Spleen (tissue), 11 donors: ENCODE data around the gene NDOR1. TPM values are rescaled to one million over a fixed set of nuclear protein-coding genes. Genes with fewer than 3 reads are reported as not detected.

Experiments used
- DNase-seq: peaks from one replicate; pipeline ENCODE4 v3.0.0-alpha.2; 2020
- H3K27ac ChIP-seq, 8 donors: fragments of 200-600 bp; sonication (generic) in 7 of 8; 1 replicate in 4 of 8; 2 replicates in 4 of 8; pipeline versions ENCODE4 v1.5.0 to v1.8.0; 2016 to 2021; ENCODE audit warnings: inconsistent platforms in 4 of 8, mild to moderate bottlenecking in 4 of 8, moderate library complexity in 1 of 8
- H3K27me3 ChIP-seq, 7 donors: fragments of 200-600 bp; sonication (generic) in 6 of 7; replicated peaks in 1 of 7; 1 replicate in 4 of 7; 2 replicates in 3 of 7; pipeline versions ENCODE4 v1.5.0 to v1.8.0; 2016 to 2021; ENCODE audit warnings: inconsistent platforms in 3 of 7, mild to moderate bottlenecking in 1 of 7
- H3K36me3 ChIP-seq, 6 donors: fragments of 200-600 bp; sonication (generic) in 5 of 6; 1 replicate in 4 of 6; 2 replicates in 2 of 6; pipeline versions ENCODE4 v1.5.0 to v1.8.0; 2016 to 2021; ENCODE audit warnings: inconsistent platforms in 2 of 6
- H3K4me1 ChIP-seq, 6 donors: fragments of 200-600 bp; sonication (generic) in 5 of 6; 1 replicate in 3 of 6; 2 replicates in 3 of 6; pipeline versions ENCODE4 v1.5.0 to v1.8.0; 2016 to 2021; ENCODE audit warnings: inconsistent platforms in 3 of 6
- H3K4me3 ChIP-seq, 8 donors: fragments of 200-600 bp; sonication (generic) in 7 of 8; 1 replicate in 4 of 8; 2 replicates in 4 of 8; pipeline versions ENCODE4 v1.5.0 to v1.8.0; 2016 to 2021; ENCODE audit warnings: inconsistent platforms in 4 of 8, mild to moderate bottlenecking in 4 of 8, moderate library complexity in 2 of 8
- H3K9me3 ChIP-seq, 8 donors: fragments of 200-600 bp; sonication (generic) in 7 of 8; 1 replicate in 4 of 8; 2 replicates in 4 of 8; pipeline versions ENCODE4 v1.5.0 to v1.8.0; 2016 to 2021; ENCODE audit warnings: inconsistent platforms in 4 of 8
- POLR2A ChIP-seq, 3 donors: fragments of 450-650 bp; IDR thresholded peaks; one replicate each; pipeline ENCODE4 v1.5.1; 2017; ENCODE audit warnings: antibody characterized with exemption in 3 of 3, mild to moderate bottlenecking in 1 of 3
- POLR2AphosphoS5 ChIP-seq, 3 donors: sonication (generic); formaldehyde crosslinking; IDR thresholded peaks; one replicate each; pipeline ENCODE4 v1.5.1; 2017; ENCODE audit warnings: antibody characterized with exemption in 3 of 3
- WGBS, 5 donors: extraction: QIAGEN DNeasy Blood & Tissue Kit in 3 of 5; methylation state at CpG; one replicate each; pipeline versions ENCODE4 v1.1.5 to v1.1.7; 2013 to 2018; 5-methylcytosine and 5-hydroxymethylcytosine counted together
- intact Hi-C: fragments of 100-400 bp; cut with DNase I; formaldehyde crosslinking; loops from one replicate; pipeline ENCODE4 v1.15.0; 2023; ENCODE audit warnings: low total_unique reads
- polyA plus RNA-seq, 3 donors: library from polyadenylated mRNA; stranded (reverse); fragments of 200-250 nt; gene quantifications; one replicate each; pipeline ENCODE4 v1.2.1, GENCODE V29; 2013
- total RNA-seq, 7 donors: library from RNA; depleted of rRNA in 3 of 7; stranded (reverse); fragments of >200 nt in 3 of 7; fragmentation: NEBNext Ultra II Directional in 4 of 7; extraction: Animal tissue kit (Norgen Biotek cat#: 25700) in 4 of 7; gene quantifications; one replicate each; pipeline versions ENCODE4 v1.1.0 to v1.2.1, GENCODE V29; 2016 to 2021
- TF ChIP-seq, protein P1 (sequence below), 11 experiments: fragments of 200-600 bp in 7 of 11; fragments of 450-650 bp in 4 of 11; sonication (generic) in 4 of 11; IDR thresholded peaks in 8 of 11; conservative IDR thresholded peaks in 3 of 11; 1 replicate in 7 of 11; 2 replicates in 4 of 11; pipeline versions ENCODE4 v1.4.0 to v1.8.0; 2016 to 2021; ENCODE audit warnings: antibody characterized with exemption in 11 of 11, inconsistent platforms in 4 of 11, mild to moderate bottlenecking in 1 of 11
- donor health status: healthy with polysubstance abuse.
- donor health status: DM: no; HTN: no; CAD: no; lungs with moderate emphysema.
- donor health status: DM: no; HTN: no; CAD: no.
- donor health status: Bipolar disorder and iron deficiency.
- donor health status: healthy.
- donor health status: DM: no; HTN: no; CAD: no.
- donor health status: DM: yes; HTN: yes; CAD: no.

NDOR1 gene
- total and polyA plus RNA-seq, 10 donors: 6.3 to 28.7 (median 19.5) TPM

DNA sequence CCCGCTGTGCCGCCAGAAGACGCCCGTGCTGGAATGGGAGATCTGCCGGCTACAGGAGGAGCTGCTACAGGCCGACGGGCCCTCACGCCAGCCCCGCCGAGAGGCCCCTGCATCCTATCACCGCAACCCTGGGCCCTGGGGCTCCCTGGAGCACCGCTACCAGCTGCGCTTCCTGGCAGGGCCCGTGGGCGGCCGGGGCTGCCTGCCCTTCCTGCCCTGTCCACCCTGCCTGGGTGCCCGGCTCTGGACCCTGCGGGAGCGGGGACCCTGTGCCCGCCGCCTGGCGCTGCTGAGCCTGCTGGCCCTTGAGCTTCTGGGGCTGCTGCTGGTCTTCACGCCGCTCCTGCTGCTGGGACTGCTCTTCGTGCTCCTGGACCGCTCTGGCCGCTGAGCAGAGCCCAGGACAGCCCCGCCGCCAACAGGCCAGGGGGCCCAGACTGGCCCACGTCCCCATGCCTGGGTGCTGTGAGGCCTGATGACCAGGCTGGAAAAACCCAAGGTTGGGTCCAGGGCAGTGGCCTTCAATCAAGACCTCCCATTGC, 12.8 kb downstream of the NDOR1 start:
- H3K4me1 ChIP-seq: peaks cover 8 to 56% (median 33%) of the 10 kb centered on the region in 6 donors
- DNase-seq: no peak
- TF ChIP-seq POLR2AphosphoS5 (IDR thresholded peaks at IDR 0.05) (no peak), POLR2A (IDR thresholded peaks at IDR 0.05) (no peak)
- TF ChIP-seq, protein P1, sequence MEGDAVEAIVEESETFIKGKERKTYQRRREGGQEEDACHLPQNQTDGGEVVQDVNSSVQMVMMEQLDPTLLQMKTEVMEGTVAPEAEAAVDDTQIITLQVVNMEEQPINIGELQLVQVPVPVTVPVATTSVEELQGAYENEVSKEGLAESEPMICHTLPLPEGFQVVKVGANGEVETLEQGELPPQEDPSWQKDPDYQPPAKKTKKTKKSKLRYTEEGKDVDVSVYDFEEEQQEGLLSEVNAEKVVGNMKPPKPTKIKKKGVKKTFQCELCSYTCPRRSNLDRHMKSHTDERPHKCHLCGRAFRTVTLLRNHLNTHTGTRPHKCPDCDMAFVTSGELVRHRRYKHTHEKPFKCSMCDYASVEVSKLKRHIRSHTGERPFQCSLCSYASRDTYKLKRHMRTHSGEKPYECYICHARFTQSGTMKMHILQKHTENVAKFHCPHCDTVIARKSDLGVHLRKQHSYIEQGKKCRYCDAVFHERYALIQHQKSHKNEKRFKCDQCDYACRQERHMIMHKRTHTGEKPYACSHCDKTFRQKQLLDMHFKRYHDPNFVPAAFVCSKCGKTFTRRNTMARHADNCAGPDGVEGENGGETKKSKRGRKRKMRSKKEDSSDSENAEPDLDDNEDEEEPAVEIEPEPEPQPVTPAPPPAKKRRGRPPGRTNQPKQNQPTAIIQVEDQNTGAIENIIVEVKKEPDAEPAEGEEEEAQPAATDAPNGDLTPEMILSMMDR (IDR thresholded peaks at IDR 0.05 in 8 of 11, conservative IDR thresholded peaks at IDR 0.05 in 3 of 11): no peak
- intact Hi-C loops: no loop called here
- H3K4me3 ChIP-seq: no peak overlapping the region
- H3K9me3 ChIP-seq: no peaks in the 10 kb centered on the region
- peaks cover 0 to 18% (median 4%) of the 10 kb centered on the region in 7 donors for H3K27me3 ChIP-seq
- peaks cover 0 to 50% (median 13%) of the 10 kb centered on the region in 6 donors for H3K36me3 ChIP-seq
- H3K27ac ChIP-seq: peak overlapping the region in 3 of 8 donors; percentile 26 to 50 (median 47)
- WGBS, 5 donors: 87 to 93% (median 90%) methylated on average over 26 to 30 of the region's 30 CpGs

DNA sequence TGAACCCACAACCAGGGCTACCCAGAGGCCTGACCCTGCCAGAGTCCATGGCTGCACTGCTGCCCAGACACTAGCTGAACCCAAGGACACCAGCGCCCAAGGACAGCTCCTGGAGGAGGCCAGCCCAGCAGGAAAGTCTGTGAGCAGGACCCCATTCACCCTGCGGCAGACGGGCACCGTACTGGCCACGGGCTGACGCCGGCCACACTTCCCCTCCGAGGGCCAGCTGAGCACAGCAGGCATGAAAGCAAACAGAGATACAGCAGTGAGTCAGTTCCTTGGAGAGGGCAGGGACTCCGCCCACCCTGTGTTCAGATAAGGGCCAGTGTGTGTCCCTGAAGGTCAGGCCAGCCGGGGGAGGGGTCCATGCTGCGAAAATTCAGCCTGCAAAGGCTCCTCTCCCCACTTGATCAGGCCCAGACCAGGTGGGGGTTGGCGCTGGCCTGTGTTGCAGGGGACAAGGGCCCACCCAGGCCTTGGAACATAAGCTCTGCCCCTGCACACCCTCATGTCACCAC, 13.3 kb downstream of the NDOR1 start:
- H3K9me3 ChIP-seq: no peaks in the 10 kb centered on the region
- TF ChIP-seq POLR2AphosphoS5 (IDR thresholded peaks at IDR 0.05): peak; percentile 4 to 79 (median 49)
- TF ChIP-seq, protein P1 (IDR thresholded peaks at IDR 0.05 in 8 of 11, conservative IDR thresholded peaks at IDR 0.05 in 3 of 11): no peak
- H3K27me3 ChIP-seq: peaks cover 0 to 18% (median 4%) of the 10 kb centered on the region in 7 donors
- H3K27ac ChIP-seq: peak overlapping the region in 3 of 8 donors; percentile 26 to 50 (median 47)
- no peak overlapping the region for H3K4me3 ChIP-seq
- peaks cover 8 to 59% (median 34%) of the 10 kb centered on the region in 6 donors for H3K4me1 ChIP-seq
- intact Hi-C loops: no loop called here
- 76 to 83% (median 81%) methylated on average over 5 to 12 of the region's 12 CpGs for WGBS, 5 donors
- DNase-seq: no peak
- peaks cover 0 to 45% (median 13%) of the 10 kb centered on the region in 6 donors for H3K36me3 ChIP-seq

DNA sequence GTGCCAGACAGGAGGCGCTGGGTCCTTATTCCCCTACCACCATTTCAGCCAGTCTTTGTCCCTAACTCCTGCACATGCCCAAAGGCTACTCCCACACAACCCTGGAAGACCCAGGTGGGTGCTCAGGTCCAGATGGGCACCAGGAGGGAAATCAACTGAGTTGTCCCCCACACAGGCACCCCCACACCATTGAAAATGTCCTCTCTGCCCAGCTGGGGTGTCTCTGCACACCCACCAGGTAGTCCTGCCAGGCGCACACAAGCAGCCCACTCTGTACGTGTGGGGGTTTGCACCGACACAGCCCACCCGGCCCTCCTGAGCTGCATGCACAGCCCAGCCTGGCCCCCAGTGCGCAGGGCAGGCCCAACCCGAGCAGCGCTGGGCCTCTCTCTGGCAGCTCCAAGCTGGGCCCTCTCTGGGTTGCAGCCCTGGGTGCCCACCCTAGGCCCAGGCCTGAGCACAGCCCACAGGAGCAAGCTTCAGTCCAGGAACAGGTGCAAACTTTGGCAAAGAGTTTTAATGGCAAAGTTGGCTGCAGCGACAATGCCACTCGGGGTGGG, 14.3 kb downstream of the NDOR1 start:
- TF ChIP-seq POLR2A (IDR thresholded peaks at IDR 0.05): no peak
- TF ChIP-seq, protein P1 (IDR thresholded peaks at IDR 0.05 in 8 of 11, conservative IDR thresholded peaks at IDR 0.05 in 3 of 11): no peak
- peak in 1 of 3 donors; percentile 34 for TF ChIP-seq POLR2AphosphoS5 (IDR thresholded peaks at IDR 0.05)
- WGBS, 5 donors: 89 to 98% (median 95%) methylated on average over 4 to 10 of the region's 10 CpGs
- Histone ChIP-seq H3K36me3 (peaks cover 0 to 34% (median 12%) of the 10 kb centered on the region in 6 donors), H3K27ac (no peak overlapping the region), H3K9me3 (no peaks in the 10 kb centered on the region), H3K4me3 (no peak overlapping the region), H3K27me3 (peaks cover 0 to 18% (median 4%) of the 10 kb centered on the region in 7 donors), H3K4me1 (peaks cover 8 to 69% (median 44%) of the 10 kb centered on the region in 6 donors)
- intact Hi-C loops: loop anchor here (5.0 kb wide), 1 partner anchor 103 kb away; no protein-coding TSS in a partner anchor
- DNase-seq: no peak
